HG03103 (cell line): ENCODE measurements around the gene EIF4EBP2.

Experiments
- ATAC-seq: cut with Tn5 transposase; IDR thresholded peaks from one replicate; pipeline ENCODE4 v1.9.1; 2021; ENCODE audit warnings: low read depth; ENCODE audit not compliant: unreplicated experiment

EIF4EBP2 gene

GRCh38 chr10:70426823-70427222, 22.9 kb downstream of the EIF4EBP2 start:
- ATAC-seq = no peak

GRCh38 chr10:70430493-70431445, 26.8 kb downstream of the EIF4EBP2 start:
- no peak for ATAC-seq

GRCh38 chr10:70432101-70432500, 28.2 kb downstream of the EIF4EBP2 start:
- no peak for ATAC-seq

GRCh38 chr10:70432561-70433263, 28.8 kb downstream of the EIF4EBP2 start:
- no peak for ATAC-seq

- ATAC-seq = no peak
Measured at GRCh38 chr10:70433581-70434280, 29.8 kb downstream of the EIF4EBP2 start.

DNA sequence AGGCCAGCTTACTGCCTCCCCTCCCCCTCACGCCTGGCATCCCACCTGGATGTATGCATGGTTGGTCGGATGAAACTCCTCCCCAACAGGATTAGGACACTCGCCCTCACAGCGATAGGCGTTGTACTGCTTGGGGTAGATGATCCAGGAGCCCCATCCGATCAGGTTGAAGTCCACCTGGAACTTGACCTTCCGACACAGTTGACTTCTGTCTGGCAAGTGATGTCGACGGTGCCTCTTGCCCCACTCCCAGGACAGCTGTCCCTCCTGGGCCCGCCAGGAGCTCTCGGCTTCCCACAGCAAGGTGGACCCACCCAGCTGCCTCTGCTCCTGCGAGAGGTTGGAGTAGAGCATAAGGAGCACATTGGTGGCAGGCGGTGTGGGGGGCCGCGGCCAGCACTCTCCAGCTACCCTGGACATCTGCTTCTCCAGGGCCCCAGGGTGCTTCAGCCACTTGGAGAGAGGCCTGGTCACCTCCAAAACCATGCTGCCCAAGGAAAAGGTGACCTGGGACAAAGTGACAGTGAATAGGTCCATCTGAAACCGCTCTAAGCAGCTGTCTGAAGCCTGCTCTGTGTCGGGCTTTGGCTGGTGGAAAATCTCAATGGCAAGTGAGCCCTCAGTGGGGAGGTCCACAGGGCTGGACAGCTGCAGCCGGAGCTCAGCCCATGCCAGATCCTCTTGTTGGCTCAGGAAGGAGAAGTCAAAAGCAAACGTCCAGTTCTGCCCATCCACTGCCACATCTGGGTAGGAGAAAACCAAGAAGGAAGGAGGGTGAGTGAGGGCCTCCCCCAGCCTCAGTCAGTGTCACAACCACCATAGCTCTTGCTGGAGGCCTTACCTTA, 31.5 kb downstream of the EIF4EBP2 start:
- no peak for ATAC-seq

DNA sequence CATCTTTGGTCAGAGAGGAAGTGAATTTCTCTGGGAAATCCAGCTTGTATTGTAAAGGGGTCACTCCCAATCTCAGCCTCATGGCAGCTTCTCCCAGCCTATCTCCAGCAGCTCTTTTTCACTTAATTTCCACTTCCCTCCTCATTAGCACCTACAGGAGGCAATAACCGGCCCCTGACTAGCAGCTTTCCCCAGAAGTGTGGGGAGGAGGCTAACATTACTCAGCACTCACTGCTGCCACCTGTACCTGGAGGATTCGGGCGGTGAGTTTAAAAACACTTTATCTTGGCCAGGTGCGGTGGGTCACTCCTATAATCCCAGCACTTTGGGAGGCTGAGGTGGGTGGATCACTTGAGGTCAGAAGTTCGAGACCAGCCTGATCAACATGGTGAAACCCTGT, 33.8 kb downstream of the EIF4EBP2 start:
- ATAC-seq = no peak

DNA sequence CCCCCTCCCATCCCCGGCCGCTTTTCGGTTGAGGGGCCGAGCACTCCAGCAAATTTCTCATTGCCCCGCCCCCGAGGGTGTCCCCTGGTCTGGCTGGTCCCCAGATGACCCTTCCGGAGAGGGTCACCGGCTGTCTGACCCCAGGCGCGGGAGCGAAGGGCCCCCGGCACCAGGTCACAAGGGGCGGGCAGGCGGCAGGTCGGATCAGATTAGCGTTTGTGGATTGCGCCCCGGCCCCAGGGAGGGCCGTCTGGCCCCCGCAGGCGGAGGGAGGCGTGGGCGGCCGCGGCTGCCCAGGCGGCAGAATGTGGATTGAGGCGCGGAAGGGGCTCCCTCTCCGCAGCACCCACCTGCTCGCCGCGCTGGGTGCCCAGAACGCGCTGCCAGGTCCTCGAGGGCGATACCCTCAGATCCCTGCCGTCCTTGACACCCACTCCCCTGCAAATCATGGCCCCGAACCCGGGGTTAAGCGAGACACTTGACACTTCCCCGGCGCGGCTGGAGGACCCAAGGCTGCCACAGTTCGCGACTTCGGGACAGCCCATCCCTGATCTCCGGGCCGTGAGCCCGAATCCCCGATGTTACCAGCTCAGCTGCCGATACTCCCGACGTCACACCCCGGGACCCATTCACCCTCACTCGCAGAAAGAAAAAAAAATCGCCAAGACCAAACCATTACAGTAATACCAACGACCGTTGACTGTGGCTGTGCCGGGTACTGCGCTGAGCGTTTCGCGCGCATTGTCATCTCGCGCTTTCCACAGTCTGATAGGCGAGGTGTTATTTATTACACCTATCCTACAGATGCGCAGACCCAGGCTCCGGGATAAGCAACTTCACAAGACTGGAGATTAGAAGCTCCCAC, 36.6 kb downstream of the EIF4EBP2 start:
- ATAC-seq = no peak

DNA sequence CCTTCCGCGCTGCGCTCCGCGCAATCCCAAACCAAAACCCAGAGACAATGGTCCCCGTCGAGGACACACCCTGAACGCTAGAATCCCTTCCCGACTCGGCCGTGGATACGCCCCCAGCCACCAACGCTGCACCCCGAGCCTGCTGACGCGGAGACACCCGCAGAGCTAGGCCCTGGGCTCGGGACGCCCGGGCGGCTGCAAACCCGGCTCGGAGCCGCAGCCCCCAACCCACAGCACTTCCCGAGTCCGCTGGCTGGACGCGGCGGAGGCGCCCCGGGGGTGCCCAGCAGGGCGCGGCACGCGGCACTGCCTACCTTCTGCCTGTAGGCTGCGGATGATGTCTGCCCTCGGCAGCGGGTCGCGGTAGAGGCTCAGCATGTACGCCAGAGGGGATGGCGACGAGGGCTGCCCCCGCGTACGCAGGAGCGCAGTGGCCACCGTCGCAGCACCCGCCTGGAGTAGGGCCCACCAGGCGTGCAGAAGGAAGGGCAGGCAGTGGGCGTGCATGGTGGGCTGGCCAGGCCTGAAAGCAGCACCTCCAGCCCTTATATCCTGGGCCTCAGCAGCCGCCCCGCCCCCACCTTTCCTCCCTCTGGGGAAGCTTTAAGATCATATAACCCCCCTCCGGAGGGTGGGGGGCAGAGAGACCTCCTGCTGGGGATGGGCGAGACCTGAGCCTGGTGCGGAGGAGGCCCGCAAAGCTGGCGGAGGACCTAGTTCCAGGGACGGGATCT, 37.4 kb downstream of the EIF4EBP2 start, which contains the start of gene NODAL:
NODAL (minus strand) TSS at position 521 of the 734 bp plus-strand sequence; CDS start at position 507, 14 bp downstream.
- ATAC-seq = no peak

DNA sequence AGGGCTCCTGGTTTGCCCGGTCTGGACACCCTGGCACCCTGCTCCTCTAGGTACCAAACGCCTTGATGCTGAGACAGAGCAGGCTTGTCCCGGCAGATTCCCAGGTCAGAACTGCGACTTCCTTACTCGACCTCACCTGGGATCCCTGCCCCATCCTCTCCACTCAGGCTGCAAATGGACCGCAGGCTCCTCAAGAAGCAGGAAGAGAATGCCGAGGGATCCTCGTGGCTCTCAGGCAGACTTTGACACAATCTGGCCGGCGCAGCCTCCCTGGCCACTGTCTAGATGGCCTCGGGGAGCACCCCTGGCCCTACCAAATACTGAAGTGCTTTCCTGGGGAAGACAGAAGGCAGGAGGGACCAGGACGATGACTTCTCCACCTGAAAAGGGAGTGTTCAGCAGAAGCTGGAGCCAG, 38.0 kb downstream of the EIF4EBP2 start:
- ATAC-seq = no peak

DNA sequence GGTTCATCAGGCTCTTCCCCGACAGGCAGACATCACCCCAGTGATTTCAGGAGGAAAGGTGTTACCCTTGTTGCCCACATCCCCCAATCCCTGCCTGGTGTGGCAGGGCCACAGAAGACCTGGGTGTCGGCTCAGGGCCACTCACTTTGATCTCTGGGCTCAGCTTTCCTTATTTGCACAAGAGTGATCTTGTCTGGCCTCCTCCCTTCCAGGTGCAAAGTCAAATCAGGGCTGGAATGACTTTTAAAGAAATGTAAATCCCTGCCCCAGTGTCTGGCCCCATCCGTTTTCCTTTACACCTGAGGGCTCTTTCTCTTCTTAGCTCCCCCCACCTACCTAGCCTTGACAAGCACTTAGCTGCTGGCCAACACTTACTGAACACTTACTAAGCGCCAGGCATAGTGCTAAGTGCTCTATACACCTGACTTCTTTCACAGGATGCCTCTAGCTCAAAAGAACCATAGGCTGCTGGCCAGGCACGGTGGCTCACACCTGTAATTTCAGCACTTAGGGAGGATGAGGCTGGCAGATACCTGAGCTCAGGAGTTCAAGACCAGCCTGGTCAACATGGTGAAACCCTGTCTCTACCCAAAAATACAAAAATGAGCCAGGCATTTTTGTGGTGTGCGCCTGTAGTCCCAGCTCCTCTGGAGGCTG, 38.5 kb downstream of the EIF4EBP2 start:
- ATAC-seq = no peak

GRCh38 chr10:70444744-70445143, 40.8 kb downstream of the EIF4EBP2 start:
- ATAC-seq = no peak

DNA sequence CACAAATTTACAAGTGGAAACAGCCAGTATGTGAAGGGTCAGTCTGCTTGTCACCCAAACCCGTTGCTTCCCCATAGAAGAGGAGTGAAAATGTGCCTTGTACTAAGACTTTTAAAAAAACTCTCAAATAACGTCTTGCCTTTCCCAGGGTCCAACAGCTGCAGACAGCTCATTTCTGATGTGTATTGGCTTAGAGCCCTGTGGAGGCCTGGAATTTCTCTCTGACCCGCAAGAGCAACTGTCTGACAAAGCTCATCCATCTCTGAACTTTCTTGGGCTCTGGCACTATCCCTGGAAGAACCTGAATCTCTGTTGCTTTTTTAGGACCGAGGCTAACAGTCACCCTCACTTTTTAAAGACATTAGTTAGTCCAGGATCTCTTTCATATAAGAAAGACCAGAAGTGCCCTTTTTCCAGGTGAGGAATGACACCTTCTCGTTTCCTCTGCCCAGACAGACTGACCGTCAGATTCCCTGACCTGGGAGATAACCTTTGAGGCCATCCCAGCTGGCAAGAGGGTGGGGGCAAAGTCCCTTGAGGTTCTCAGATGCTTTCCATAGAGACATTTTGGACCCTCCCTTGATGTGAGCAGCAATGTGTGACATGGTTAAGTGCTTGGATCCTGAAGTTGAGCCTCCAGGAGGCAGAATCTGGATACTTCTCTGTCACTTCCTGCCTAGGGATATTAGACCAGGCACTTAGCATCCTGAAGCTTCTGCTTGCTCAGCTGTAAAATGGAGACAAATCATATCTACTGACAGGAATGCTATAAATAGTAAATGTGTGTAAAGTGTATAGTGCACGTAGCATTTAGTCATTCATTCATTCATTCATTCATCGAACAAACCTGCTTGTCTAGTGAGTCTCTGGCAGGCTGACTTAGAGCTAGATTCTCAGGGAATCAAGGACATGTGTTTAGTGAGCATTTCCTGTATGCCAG, 42.0 kb downstream of the EIF4EBP2 start:
- ATAC-seq = no peak

GRCh38 chr10:70448236-70448635, 44.3 kb downstream of the EIF4EBP2 start:
- no peak for ATAC-seq

GRCh38 chr10:70455213-70455630, 51.3 kb downstream of the EIF4EBP2 start:
- no peak for ATAC-seq

- ATAC-seq = no peak
Measured at GRCh38 chr10:70456164-70456563, 52.2 kb downstream of the EIF4EBP2 start.

DNA sequence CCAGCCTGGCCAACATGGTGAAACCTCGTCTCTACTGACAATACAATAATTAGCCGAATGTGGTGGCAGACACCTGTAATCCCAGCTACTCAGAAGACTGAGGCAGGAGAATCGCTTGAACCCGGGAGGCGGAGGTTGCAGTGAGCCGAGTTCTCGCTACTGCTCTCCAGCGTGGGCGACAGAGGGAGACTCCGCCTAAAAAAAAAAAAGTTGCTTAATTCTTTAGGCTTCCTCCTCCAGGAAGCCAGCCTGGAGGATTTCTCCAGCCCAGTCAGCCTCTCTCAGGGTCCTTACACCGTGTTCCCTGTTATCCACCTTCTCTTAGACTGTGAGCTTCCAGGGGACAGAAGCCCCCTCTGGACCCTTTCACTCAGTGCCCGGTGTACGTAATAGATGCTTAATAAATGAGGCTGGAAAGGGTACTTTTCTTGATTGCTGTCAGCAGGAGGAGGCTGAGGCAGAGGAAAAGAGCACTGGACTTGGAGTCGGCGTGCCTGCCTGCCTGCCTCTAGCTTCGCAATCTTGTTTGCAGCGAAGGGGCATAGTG, 53.9 kb downstream of the EIF4EBP2 start:
- no peak for ATAC-seq
